ENCODE data around the gene C2orf76.

Gene C2orf76

GRCh38 chr2:119337749-119338148, 28.9 kb downstream of the C2orf76 start:
- no peak for DNase-seq

DNA sequence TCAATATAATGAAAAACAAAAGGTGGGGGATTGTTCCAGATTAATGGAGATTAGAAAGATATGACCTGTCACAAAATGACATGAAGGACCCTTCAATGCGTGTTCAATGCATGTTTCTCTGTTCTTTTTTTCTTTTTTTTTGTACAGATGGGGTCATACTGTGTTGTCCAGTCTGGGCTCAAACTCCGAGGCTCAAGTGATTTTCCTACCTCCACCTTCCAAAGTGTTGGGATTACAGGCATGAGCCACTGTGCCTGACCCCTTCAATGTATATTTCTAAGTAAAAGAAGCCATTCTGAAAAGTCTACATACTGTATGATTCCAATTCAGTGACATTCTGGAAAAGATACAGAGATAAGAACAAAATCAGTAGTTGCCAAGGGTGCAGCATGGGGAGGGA, 32.8 kb downstream of the C2orf76 start:
- DNase-seq = no peak

DNA sequence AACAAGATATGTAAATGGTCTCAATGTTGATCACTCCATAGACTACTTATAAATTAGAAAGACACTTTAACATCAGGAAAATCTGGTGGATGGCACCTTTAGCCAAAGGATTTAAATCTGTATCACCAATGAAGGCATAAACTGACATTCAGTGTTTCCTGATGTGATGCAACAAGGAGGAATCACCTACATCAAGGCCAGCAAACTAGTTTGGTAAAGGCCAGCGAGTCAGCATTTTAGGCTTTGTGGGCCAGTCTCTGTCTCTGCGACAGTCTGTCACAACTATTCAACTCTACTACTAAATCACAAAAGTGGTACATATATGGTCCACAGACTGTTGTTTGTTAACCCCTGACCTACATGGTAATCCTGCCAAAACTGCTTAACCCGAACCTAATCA, 33.3 kb downstream of the C2orf76 start:
- no peak for DNase-seq

- no peak for DNase-seq
These were observed 33.7 kb downstream of the C2orf76 start for GRCh38 chr2:119332953-119333352.

GRCh38 chr2:119327431-119327830, 39.2 kb downstream of the C2orf76 start:
- DNase-seq = no peak

DNA sequence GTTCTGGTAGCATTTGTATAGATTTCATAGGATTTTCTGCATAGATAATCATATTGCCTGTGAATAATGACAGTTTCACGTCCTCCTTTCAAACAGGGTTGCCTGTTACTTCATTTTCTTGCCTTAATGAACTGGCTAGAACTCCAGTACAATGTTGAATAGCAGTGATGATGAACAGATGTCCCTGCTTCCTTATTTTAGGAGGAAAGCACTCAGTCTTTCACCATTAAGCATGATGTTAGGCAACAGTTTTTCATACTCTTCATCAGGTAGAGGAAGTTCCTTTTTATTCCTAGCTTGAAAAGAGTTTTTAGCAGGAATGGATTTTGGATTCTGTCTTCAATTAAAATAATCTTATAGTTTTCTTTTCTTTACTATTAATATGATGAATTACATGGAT, 39.7 kb downstream of the C2orf76 start:
- peak; percentile 45 to 72 (median 71) for DNase-seq

- DNase-seq = no peak
These were observed 41.9 kb downstream of the C2orf76 start for GRCh38 chr2:119324685-119325270.

- no peak for DNase-seq
These were observed 43.2 kb downstream of the C2orf76 start for GRCh38 chr2:119323459-119323858.

- no peak for DNase-seq
These were observed 47.0 kb downstream of the C2orf76 start for GRCh38 chr2:119319593-119319992.

DNA sequence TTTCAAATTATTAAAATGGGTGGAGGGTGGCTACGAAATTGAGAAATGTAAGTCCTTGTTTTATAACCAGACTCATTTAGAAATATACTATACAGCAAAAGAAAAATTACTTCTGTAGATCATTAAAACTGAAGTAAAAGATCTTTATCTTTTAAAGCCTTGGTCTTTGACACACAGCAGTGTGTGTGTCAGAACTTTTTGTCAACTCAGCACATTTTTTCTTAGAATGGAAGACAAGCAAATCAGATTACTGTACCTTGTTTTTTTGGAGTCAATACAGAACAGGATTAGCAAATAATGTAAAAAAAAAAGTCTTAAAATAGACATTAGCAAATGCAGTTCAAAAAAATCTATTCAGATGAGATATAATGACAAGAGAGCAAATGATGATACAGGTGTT, 49.1 kb downstream of the C2orf76 start:
- DNase-seq = no peak

- DNase-seq = no peak
These were observed 50.6 kb downstream of the C2orf76 start for GRCh38 chr2:119316066-119316465.

DNA sequence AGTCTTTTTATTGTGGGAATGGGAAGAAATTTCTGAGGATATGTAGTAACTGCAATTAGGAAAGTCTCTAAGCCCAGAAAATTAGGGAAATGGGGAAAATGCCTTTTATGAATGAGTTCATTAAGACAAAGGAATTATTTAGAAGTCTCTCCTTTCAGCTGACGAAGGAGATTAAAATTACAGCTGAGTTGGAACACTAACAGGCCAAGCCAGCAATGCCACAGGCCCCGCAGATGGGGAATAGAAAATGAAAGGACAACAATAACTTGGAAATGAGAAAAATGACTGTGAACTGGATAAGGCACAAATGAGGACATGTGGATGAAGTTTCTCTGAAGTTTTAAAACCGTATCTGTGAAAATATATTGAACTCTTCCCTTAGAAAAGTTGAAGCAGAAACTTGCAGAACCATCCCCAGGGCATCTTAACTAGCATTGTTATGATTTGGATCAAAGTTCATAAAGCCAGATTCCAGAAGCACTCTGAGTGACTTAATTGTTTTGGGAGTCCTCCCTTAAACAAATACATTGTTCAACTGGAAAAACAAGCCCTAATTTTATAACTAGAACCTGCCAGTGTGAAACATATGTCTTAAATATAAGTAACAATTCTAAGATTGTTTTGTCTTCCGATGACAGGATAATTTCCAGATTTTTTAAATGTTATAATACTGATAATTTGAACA, 51.3 kb downstream of the C2orf76 start:
- DNase-seq = no peak

DNA sequence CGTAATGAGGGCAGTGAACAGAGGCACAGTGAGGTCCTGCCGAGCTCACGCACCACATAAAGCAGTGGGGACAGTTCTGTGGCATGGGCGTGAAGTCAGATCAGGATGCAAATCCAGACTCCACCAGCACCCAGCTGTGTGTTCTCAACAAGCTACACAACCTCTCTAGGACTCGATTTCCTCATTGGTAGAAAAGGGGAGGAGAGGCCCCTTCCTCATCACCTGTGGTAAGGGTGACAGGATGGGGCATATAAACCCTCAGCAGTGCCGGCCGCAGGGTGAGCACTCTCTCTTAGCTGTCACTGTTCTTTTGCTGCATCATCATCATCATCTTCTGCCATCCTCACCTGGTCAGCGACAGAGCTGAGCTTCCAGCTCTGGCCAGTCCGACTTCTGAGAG, 54.8 kb downstream of the C2orf76 start:
- DNase-seq = no peak

DNA sequence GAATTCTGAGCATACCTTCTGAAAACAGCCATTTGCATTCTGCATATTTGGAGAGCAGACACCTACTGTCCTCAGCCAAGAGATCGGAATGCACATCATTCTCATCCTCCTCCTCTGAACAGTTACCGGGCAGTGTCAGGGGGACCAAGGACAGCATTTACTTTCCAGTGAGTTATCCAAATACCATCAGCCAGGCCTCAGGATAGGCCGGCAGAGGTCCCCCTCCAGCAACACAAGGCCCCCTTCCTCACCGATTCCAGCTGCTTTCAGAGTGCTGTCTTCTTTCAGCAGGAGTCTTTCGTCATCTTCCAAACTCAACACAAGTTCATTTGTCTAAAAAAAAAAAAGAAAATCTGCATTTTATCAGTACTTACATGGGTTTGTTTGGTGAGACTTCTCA, 55.3 kb downstream of the C2orf76 start:
- DNase-seq = no peak

- DNase-seq = no peak
These were observed 57.8 kb downstream of the C2orf76 start for GRCh38 chr2:119308793-119309330.

DNA sequence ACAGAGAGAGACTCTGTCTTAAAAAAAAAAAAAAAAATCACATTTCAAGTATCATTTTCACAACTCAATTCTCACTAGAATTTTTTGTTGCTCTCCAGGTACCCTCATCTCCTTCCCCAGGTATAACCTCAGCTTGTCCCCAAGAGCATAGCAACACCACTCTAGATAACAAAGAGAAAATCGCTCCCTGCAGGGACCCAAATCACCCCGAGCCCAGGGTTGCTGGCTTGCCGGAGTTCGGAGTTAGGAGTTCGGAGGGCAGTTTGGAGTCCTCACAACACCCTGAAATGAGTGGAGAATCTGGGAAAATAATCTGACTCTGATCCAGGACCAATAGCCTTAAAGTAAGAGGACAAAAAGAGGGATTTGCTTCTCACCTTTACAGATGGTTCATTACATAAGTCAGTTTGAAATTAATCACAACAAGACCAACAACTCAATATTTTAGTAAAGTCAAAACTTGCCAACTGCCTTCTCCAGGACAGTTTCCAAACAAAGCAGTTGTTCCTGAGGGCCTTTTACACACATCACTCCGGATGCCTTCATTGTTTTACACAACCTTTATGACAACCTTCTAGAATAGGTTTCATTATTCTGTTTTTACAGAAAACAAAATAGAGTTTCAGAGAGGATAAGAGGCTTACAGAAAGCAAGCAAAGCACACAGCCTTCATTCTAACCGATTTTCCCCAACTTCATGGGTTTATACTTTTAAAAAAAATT, 59.1 kb downstream of the C2orf76 start:
- no peak for DNase-seq

GRCh38 chr2:119306196-119306590, 60.4 kb downstream of the C2orf76 start:
- DNase-seq = no peak

DNA sequence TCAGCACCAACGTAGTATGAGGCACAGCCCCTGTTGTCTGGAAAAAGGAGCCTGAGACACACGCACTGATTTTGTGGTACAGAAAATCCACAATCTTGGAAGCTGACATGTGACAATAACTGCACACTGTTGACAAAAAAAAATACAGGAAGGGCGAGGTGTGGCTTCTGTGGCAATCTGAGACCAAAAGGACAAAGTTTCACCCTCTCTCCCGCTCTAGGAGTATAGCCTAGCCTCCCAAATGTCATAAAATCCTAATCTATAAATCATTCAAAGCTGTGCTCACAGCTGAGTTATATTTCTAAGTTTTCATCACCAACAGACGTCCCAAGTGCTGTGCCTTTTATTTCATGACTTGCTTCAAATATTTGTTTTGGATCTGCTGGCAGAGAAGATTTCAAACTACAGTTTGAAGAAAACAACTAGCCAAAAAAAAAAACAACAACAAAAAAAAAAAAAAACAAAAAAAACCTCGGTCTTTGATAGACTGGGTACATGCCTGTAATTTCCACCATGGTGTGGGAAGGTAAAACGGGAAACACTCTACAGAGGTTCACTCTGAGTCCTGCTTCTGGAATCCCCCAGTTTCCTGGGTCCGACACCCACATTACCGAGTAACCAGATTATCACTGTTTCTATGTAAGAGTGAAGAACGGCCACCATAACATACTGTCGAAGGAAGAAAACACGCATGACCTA, 61.0 kb downstream of the C2orf76 start:
- peak in 2 of 3 donors; percentile 17 to 23 for DNase-seq

- no peak for DNase-seq
These were observed 61.8 kb downstream of the C2orf76 start for GRCh38 chr2:119304847-119305246.

GRCh38 chr2:119301413-119301812, 65.2 kb downstream of the C2orf76 start:
- no peak for DNase-seq

DNA sequence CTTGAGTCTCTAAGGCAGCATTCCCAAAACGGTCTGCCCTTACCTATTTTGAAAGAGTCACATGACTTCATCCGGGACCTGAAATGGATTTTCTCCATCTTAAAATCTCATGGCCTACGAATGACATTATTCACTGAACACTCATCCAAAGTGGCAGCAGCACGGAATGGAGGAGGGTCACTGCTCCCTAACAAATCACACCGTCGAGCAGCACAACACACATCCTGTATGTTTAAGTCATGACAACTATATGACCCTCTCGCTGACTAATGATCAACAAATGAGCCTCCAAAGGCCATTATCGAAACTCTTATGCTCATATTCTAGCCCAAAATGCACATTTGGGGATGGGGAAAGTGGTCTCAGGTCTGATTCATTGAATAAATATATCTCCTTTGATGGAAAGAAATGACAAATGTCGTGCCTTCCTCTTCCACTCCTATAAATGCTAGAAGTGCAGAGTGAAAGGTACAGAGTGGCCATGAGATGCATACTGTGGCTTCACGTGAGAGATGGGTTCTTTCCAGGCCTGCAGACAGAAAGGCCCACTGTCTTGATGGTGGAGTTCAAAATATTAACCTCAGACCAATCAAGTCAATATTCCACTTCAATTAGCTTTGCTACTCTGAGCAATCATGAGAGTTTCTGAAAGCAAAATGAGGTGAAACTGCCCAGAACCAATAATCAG, 70.8 kb downstream of the C2orf76 start:
- DNase-seq = no peak

DNA sequence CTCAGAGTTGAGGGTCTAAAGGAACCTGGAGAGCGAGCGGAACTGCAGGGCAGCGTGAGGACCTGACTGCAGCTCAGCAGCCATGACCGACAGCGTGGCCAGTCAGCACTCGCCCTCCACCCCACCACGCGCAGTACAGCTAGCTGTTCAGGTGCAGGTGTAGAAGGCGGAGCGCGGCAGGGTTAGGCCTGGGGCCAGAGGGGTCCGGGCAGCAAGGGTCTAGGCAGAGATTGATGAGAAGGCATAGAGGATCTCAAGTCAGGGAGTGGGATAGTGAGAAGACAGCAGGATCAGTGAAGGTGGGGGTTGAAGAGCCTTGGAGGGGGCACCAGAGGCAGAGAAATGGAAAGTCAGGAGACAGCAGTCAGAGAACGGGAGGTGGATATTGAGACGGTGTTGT, 72.0 kb downstream of the C2orf76 start:
- no peak for DNase-seq

- peak in 2 of 3 donors; percentile 28 to 30 for DNase-seq
These were observed 72.7 kb downstream of the C2orf76 start for GRCh38 chr2:119293900-119294299.

All from suppressor macrophage treated with lipopolysaccharide for 1 hour (primary cell).